NCI-H526 treated with DMSO at 0.1 percent for 48 hours (cell line): ENCODE results near the gene DDX17.

Experiments used
- DNase-seq: peaks from one replicate; lab custom pipeline; 2025; lab: John Stamatoyannopoulos, UW

DDX17 gene

GRCh38 chr22:38465673-38466490 lies 40.2 kb downstream of the DDX17 start:
- no peak for DNase-seq

- no peak for DNase-seq
Observed at GRCh38 chr22:38464992-38465672, 41.0 kb downstream of the DDX17 start.

GRCh38 chr22:38462960-38463784 lies 42.9 kb downstream of the DDX17 start:
- DNase-seq: peak; percentile 24

- DNase-seq: peak; percentile 82
Observed at GRCh38 chr22:38461414-38462081, 44.6 kb downstream of the DDX17 start.

GRCh38 chr22:38461057-38461413 lies 45.1 kb downstream of the DDX17 start:
- DNase-seq: no peak

GRCh38 chr22:38460426-38460840 lies 45.7 kb downstream of the DDX17 start:
- DNase-seq: no peak

GRCh38 chr22:38456841-38457699 lies 49.0 kb downstream of the DDX17 start:
- no peak for DNase-seq

- DNase-seq: no peak
Observed at GRCh38 chr22:38456272-38456835, 49.8 kb downstream of the DDX17 start.

GRCh38 chr22:38455530-38456271 lies 50.4 kb downstream of the DDX17 start:
- DNase-seq: no peak

GRCh38 chr22:38455076-38455529 lies 51.0 kb downstream of the DDX17 start, which contains the start of gene KCNJ4:
Gene KCNJ4, minus strand, starts transcription at chr22:38455199. Its CDS starts 27,067 bp downstream, at chr22:38428132.
- no peak for DNase-seq

- no peak for DNase-seq
Observed at GRCh38 chr22:38454353-38455075, 51.6 kb downstream of the DDX17 start.

- DNase-seq: no peak
Observed at GRCh38 chr22:38453996-38454352, 52.1 kb downstream of the DDX17 start.

GRCh38 chr22:38453066-38453672 lies 52.9 kb downstream of the DDX17 start:
- no peak for DNase-seq

GRCh38 chr22:38452373-38453065 lies 53.6 kb downstream of the DDX17 start:
- DNase-seq: no peak

- DNase-seq: no peak
Observed at GRCh38 chr22:38451864-38452263, 54.2 kb downstream of the DDX17 start.

GRCh38 chr22:38451404-38451803 lies 54.7 kb downstream of the DDX17 start:
- no peak for DNase-seq

- DNase-seq: no peak
Observed at GRCh38 chr22:38450234-38450797, 55.8 kb downstream of the DDX17 start.

GRCh38 chr22:38449776-38450175 lies 56.3 kb downstream of the DDX17 start:
- no peak for DNase-seq
